ENCODE measurements around the gene MDN1.
A peak's percentile ranks its signal among the peaks of the same experiment; 100 is the strongest.
"Not testable (repeated sequence)": the region's sequence is repeated elsewhere in the genome, so short reads cannot be mapped to it uniquely, and the experiment has no call there.

The MDN1 gene, protein sequence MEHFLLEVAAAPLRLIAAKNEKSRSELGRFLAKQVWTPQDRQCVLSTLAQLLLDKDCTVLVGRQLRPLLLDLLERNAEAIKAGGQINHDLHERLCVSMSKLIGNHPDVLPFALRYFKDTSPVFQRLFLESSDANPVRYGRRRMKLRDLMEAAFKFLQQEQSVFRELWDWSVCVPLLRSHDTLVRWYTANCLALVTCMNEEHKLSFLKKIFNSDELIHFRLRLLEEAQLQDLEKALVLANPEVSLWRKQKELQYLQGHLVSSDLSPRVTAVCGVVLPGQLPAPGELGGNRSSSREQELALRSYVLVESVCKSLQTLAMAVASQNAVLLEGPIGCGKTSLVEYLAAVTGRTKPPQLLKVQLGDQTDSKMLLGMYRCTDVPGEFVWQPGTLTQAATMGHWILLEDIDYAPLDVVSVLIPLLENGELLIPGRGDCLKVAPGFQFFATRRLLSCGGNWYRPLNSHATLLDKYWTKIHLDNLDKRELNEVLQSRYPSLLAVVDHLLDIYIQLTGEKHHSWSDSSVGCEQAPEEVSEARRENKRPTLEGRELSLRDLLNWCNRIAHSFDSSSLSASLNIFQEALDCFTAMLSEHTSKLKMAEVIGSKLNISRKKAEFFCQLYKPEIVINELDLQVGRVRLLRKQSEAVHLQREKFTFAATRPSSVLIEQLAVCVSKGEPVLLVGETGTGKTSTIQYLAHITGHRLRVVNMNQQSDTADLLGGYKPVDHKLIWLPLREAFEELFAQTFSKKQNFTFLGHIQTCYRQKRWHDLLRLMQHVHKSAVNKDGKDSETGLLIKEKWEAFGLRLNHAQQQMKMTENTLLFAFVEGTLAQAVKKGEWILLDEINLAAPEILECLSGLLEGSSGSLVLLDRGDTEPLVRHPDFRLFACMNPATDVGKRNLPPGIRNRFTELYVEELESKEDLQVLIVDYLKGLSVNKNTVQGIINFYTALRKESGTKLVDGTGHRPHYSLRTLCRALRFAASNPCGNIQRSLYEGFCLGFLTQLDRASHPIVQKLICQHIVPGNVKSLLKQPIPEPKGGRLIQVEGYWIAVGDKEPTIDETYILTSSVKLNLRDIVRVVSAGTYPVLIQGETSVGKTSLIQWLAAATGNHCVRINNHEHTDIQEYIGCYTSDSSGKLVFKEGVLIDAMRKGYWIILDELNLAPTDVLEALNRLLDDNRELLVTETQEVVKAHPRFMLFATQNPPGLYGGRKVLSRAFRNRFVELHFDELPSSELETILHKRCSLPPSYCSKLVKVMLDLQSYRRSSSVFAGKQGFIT (N-terminal part only)

DNA sequence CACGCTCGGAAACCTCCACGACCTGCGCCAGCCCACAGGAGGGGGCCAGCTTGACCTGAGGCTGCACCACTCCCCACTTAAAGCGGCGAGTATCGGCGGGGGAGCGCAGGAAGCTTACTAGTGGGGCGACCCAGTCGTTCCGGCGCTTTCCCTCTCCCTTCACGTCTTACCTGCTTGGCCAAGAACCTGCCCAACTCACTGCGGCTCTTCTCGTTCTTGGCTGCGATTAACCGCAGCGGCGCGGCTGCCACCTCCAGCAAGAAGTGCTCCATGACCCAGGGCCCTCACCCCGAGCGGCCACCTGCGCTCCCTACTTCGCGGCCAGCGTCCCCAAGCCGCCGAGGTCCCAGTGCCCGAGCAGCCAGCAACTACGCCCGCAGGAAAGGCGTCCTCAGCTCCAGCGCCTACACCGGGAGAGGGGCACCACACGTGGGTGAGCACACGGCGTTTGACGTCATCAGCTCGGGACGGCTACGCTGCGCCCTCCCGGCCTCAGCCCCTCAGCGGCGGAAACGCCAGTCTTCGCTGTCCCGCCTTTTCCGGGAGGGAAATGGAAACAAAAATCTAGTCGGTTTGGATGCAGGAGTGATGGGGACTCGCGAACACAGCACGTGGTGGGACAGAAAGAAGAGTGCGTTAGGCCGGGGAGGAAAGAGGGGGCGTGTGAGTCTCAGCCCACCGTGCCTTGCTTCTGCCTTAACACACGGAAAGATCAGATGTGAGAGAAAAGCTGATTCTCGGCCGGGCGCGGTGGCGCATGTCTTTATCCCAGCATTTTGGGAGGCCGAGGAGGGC is at the start of gene MDN1:
MDN1 (minus strand) TSS at position 459 of the 795 bp plus-strand sequence; CDS start at position 272, 187 bp downstream.
- peak; percentile 96 for DNase-seq

DNA sequence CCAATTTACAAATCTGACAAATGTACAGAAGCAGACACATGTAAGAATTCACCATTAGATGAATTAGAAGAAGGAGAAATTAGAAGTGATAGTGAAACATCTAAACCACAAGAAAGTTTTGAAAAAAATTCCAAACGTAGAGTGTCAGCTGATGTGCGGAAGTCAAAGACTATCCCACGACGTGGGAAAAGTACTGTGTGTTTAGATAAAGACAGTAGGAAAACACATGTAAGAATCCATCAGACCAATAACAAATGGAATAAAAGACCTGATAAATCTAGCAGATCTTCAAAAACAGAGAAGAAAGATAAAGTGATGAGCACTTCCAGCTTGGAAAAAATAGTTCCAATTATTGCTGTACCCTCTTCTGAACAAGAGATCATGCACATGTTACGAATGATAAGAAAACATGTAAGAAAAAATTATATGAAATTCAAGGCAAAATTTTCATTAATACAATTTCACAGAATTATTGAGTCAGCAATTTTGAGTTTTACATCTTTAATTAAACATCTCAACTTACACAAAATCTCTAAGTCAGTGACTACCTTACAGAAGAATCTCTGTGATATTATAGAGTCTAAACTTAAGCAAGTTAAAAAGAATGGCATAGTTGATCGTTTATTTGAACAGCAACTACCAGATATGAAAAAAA is 46.6 kb upstream of the MDN1 start:
- no peak for DNase-seq

GRCh38 chr6:89862698-89863097 is 43.1 kb upstream of the MDN1 start:
- DNase-seq = no peak

DNA sequence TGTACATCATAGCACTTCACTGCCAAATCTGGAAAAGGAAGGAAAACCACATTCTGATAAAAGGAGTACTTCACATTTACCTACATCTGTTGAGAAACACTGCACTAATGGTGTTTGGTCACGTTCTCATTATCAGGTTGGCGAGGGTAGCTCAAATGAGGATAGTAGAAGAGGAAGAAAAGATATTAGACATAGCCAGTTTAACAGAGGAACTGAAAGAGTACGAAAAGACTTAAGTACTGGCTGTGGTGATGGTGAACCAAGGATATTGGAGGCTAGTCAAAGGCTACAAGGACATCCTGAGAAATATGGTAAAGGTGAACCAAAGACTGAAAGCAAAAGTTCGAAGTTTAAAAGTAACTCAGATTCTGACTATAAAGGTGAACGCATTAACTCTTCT is 42.7 kb upstream of the MDN1 start:
- no peak for DNase-seq

- DNase-seq = no peak
These were observed 40.1 kb upstream of the MDN1 start for GRCh38 chr6:89859744-89860143.

- DNase-seq = no peak
These were observed 38.4 kb upstream of the MDN1 start for GRCh38 chr6:89858041-89858440.

DNA sequence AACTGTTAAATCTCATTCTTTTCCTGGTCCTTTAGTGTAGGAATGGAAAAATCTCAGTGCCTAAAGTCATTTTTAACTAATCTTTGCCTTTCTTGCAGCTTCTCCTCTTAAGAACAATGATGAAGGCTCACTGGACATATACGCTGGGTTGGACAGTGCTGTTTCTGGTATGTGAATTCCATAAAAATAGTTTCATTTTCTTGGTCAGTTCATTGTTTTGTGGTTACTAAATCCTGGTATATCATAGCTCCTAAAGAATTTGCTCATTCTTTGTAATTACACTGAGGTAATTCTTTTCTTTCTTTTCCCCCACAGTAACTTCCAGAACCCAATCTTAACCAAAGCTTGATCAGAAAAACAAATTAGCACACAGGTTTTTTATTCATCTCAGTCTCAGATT is 33.5 kb upstream of the MDN1 start:
- no peak for DNase-seq

- DNase-seq = not testable (repeated sequence)
These were observed 27.9 kb upstream of the MDN1 start for GRCh38 chr6:89847513-89847912.

- DNase-seq = no peak
These were observed 23.5 kb upstream of the MDN1 start for GRCh38 chr6:89843070-89843469.

DNA sequence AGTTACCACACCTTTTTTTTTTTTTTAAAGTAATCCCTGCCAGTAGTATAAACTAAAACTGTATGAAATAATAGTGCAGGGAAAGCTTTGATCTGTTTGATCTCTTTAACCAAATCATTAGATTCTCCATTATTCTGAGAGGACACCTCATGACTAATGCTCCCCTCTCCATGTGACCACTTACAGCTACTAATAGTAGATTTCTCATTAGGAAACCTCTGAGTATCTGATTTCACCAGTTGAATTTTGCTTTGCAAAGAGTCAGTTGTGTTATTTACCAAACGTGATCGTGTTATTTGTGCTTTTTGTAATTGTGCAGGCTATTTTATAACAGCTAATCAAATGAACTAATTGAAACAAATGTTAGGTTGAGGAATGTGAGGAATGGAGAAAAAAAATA is 22.6 kb upstream of the MDN1 start:
- DNase-seq = no peak

DNA sequence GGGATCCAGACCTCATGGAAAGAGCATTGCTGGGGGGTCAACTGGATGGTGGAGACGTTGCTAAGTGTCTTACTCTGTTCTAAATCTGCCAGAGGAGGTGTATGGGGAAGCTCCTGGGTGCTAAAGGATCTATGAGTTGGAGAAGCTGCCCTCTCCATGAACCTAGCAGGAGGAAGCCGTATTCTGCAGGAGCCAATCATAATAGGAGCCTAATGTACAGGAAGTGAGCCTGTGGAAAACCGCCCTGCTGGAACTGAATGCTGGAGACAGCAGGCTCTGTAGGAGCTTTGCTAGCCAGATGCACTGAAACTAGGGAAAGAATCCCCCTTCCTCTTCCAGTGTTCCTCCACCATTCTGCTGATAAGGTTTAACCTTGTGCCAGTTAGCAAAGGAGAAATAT is 20.9 kb upstream of the MDN1 start:
- peak; percentile 25 for DNase-seq

DNA sequence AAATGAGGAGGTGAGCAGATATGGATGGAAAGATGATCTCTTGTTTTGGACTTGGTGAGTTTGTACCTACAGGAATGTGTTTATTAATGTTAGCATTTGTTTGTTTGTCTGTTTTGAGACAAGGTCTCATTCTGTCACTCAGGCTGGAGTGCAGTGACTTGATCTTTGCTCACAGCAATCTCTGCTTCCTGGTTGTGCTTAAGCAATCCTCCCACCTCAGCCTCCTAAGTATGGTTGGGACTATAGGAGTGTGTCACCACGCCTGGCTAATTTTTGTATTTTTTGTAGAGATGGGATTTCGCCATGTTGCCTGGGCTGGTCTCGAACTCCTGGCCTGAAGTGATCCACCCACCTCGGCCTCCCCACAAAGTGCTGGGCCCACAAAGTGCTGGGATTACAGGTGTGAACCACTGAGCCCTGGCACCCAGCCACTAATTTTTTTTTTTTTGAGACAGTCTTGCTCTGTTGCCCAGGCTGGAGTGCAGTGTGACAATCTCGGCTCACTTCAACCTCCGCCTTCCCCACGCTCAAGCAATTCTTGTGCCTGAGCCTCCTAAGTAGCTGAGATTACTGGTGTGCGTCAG is 17.1 kb upstream of the MDN1 start:
- no peak for DNase-seq

DNA sequence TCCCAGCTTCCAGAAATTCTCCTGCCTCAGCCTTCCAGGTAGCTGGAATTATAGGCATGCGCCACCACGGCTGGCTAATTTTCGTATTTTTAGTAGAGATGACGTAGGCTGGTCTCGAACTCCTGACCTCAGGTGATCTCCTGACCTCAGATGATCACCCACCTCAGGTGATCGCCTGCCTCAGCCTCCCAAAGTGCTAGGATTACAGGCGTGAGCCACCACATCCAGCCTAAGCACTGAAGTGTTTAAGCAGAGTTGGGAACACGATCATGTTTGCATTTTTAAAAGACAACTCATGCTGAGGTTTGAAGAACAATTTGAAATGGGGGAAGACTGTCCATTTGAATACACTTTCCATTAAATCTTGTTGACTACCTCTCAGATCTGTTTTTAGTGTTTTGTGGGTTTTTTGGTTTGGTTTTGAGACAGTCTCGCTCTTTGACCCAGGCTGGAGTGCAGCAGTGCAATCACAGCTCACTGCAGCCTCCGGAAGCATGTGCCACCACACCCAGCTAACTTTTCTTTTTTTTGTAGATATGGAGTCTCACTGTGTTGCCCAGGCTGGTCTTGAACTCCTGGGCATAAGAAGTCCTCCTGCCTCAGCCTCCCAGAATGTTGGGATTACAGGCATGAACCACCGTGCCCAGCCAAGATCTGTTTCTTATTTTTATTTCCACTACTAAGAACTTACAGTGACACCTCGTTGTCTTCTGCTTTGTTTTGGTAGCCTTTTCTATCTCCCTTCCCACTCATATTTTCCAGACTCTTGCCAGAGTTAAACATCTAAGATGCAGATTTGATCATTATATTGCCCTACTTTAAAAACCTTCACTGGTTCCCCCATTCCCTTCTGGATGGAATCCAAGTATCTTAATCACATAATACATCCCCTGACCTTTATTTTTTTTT is 15.5 kb upstream of the MDN1 start:
- no peak for DNase-seq

DNA sequence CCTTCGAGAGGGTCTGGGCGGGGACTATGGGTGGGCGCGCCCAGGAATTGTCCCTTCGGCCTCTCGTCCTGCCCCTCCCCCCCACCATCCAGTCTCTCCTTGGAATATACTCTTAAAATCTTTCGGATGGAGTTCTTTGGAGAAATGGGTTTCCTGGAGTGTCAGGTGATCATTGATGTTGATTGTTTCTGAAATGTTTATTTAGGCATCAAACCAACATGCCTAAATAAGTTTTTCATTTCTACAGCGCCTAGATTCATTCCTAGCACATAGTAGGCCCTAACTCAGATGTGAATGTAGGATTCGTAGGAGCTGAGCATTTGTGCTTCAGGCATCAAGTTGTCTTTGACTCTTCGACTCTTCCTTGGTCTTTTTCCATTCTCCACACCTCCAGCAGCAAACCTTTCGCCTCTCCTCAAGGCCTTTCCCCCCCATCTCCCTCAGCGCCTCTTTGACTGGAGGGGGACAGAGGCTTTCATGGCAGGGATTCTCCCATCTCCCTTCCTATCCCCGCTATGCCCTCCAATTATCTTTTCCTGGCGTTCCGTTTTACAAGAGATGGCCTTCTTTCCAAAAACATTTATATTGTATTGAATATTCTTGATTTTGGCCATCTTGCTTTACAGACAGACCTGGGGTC is 10.7 kb upstream of the MDN1 start:
- DNase-seq = no peak

- peak; percentile 95 for DNase-seq
These were observed 10.0 kb upstream of the MDN1 start, which contains the start of gene CASP8AP2 for GRCh38 chr6:89829472-89830169. Gene CASP8AP2 (plus strand): TSS chr6:89829880.

DNA sequence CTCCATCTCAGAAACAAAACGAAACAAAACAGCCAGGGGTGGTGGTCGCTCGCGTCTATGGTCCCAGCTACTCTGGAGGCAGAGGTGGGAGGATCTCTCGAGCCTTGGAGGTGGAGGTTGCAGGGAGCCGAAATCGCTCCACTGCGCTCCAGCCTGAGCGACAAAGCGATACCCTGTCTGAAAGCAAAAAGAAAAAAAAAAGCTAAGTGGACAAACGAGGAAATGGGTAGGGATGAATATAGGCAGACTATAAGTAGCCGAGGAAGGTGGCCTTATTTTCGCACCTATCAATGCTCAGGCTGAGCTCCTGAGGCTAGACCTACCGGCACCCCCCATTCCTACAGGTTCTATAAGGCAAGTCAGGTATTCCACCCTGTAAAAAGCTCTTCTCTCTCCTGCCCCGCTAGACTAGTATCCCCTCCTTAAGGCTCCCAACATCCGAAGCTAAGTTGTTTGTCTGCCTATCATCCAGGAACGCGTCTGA is 9.4 kb upstream of the MDN1 start:
- DNase-seq = no peak

DNA sequence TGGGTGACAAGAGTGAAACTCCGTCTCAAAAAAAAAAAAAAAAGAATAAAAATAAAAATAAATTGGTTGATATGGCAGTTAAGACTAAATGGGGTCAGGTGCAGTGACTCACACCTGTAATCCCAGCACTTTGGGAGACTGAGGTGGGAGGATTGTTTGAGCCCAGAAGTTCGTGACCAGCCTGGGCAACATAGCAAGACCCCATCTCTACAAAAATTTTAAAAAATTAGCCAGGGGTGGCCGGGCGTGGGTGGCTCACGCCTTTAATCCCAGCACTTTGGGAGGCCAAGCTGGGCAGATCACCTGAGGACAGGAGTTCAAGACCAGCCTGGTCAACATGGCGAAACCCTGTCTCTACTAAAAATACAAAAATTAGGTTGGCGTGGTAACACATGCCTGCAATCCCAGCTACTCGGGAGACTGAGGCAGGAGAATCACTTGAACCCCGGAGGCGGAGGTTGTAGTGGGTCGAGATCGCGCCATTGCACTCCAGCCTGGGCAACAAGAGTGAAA is 8.9 kb upstream of the MDN1 start:
- not testable (repeated sequence) for DNase-seq

GRCh38 chr6:89826029-89826528 is 6.5 kb upstream of the MDN1 start:
- DNase-seq = peak; percentile 52
